Measurements from ENCODE around the gene CDC42BPB. TPM values are rescaled to one million over a fixed set of nuclear protein-coding genes. Genes with fewer than 3 reads are reported as not detected.

The CDC42BPB gene
- total RNA-seq, 1 experiment from 2014 or later, result 103 TPM

DNA sequence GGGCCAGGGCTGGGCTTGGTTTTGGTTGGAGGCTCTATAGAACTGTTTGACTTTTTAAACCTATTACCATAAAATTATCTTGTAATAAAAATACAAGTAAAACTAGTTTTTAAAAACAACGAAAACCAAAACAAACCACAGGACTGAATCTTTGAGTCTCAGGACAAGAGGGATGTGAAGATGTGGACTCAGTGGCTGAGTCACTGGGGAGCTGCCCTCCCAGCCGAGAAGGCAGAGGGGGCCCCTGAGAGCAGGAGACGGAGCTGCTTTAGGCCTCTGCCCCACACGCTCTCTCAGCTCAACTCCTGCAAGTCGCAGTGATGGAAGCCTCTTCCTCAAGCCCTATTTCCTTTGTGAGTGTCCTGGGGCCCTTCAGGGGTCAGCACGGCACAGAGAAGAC, 59.0 kb downstream of the CDC42BPB start:
- H4K91ac ChIP-seq (ENCODE audit: insufficient read length, low read depth, low read length), result no peak overlapping the region
- no peak overlapping the region for H3K18ac ChIP-seq (ENCODE audit: insufficient read length, low read depth, low read length)
- H3T11ph ChIP-seq (ENCODE audit: low read length), result no peak overlapping the region
- H3K79me1 ChIP-seq (ENCODE audit: insufficient read depth, low read depth, low read length, poor library complexity, severe bottlenecking), result no peaks in the 10 kb centered on the region
- Mint-ChIP-seq H3K9me3 (no peaks in the 10 kb centered on the region), H3K27ac (peak overlapping the region in 1 of 3 experiments; percentile 64; a peak in 2 of 7 replicates), H3K36me3 (ENCODE audit: insufficient read depth in 1 of 3, low read depth in 3 of 3) (peaks cover 29 to 72% (median 61%) of the 10 kb centered on the region in 3 experiments; a peak in 6 of 7 replicates), H3K4me1 (peaks cover 0 to 2% of the 10 kb centered on the region in 2 experiments; a peak in 1 of 4 replicates), H3K4me3 (no peak overlapping the region), H3K27me3 (ENCODE audit: low read depth) (no peaks in the 10 kb centered on the region)
- no peak overlapping the region for H2AK5ac ChIP-seq (ENCODE audit: insufficient read length, low read length)
- H3K4me1 ChIP-seq (ENCODE audit: insufficient read depth, low read length), result no peaks in the 10 kb centered on the region
- H3K27ac ChIP-seq (ENCODE audit: insufficient read length, low read depth, low read length), result no peak overlapping the region
- no peaks in the 10 kb centered on the region; the same call in 1 of the 2 replicates for H3K79me2 ChIP-seq (ENCODE audit: insufficient read depth, low read length)
- H3K9ac ChIP-seq (ENCODE audit: extremely low read depth, insufficient read length, low read length), result no peak overlapping the region
- no peaks in the 10 kb centered on the region for H4K20me1 ChIP-seq (ENCODE audit: control insufficient read depth, insufficient read depth, insufficient read length)
- H2BK20ac ChIP-seq (ENCODE audit: low read depth, low read length, poor library complexity, severe bottlenecking), result no peak overlapping the region
- H2BK5ac ChIP-seq (ENCODE audit: insufficient read length, low read length), result no peak overlapping the region
- H3K14ac ChIP-seq (ENCODE audit: insufficient read depth, low read length), result no peak overlapping the region
- no peak overlapping the region for H4K5ac ChIP-seq (ENCODE audit: insufficient read length, low read depth, low read length)
- no peaks in the 10 kb centered on the region for H3K23me2 ChIP-seq (ENCODE audit: insufficient read length, low read depth, low read length, poor library complexity, severe bottlenecking)
- no peak overlapping the region for H2AFZ ChIP-seq (ENCODE audit: low read length)
- H3K56ac ChIP-seq (ENCODE audit: insufficient read length, low read depth, low read length), result no peak overlapping the region
- no peak overlapping the region for H3K4me2 ChIP-seq (ENCODE audit: insufficient read depth, insufficient read length, low read length)
- no peaks in the 10 kb centered on the region for H3K27me3 ChIP-seq (ENCODE audit: insufficient read depth, low read length)
- no peak for DNase-seq
- no peak overlapping the region for H4K8ac ChIP-seq (replicated peaks; ENCODE audit: insufficient read length, low read depth, low read length)
- H3K23ac ChIP-seq (ENCODE audit: insufficient read length, low read depth, low read length), result no peak overlapping the region
- H3K4ac ChIP-seq (ENCODE audit: low read depth, low read length), result no peak overlapping the region
- no CpG with 5 or more reads among the region's 6 CpGs for WGBS (ENCODE audit: extremely low coverage, insufficient read length, low lambda C conversion rate)
- TF ChIP-seq, protein P1, sequence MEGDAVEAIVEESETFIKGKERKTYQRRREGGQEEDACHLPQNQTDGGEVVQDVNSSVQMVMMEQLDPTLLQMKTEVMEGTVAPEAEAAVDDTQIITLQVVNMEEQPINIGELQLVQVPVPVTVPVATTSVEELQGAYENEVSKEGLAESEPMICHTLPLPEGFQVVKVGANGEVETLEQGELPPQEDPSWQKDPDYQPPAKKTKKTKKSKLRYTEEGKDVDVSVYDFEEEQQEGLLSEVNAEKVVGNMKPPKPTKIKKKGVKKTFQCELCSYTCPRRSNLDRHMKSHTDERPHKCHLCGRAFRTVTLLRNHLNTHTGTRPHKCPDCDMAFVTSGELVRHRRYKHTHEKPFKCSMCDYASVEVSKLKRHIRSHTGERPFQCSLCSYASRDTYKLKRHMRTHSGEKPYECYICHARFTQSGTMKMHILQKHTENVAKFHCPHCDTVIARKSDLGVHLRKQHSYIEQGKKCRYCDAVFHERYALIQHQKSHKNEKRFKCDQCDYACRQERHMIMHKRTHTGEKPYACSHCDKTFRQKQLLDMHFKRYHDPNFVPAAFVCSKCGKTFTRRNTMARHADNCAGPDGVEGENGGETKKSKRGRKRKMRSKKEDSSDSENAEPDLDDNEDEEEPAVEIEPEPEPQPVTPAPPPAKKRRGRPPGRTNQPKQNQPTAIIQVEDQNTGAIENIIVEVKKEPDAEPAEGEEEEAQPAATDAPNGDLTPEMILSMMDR (conservative IDR thresholded peaks at IDR 0.05), result no peak
- H2BK120ac ChIP-seq (ENCODE audit: low read depth, low read length, poor library complexity, severe bottlenecking), result no peak overlapping the region
- no peak overlapping the region for H2BK15ac ChIP-seq (ENCODE audit: low read depth, low read length)
- no peaks in the 10 kb centered on the region for H3K9me3 ChIP-seq (ENCODE audit: control insufficient read depth, low read depth, low read length)
- H2BK12ac ChIP-seq (ENCODE audit: insufficient read length, low read depth, low read length), result no peak overlapping the region

Data from H9 (cell line).